Adrenal gland (tissue), 5 donors: ENCODE results near the gene SPEG.

ENCODE experiments used
- POLR2A ChIP-seq, 2 donors: fragments of 450-650 bp; IDR thresholded peaks; one replicate each; pipeline ENCODE4 v1.6.1; 2017; ENCODE audit warnings: antibody characterized with exemption in 2 of 2, mild to moderate bottlenecking in 2 of 2, moderate library complexity in 1 of 2
- TF ChIP-seq, protein P1 (sequence below), 6 experiments: fragments of 450-650 bp in 4 of 6; fragments of 200-600 bp in 2 of 6; sonication (generic) in 1 of 6; IDR thresholded peaks; 1 replicate in 5 of 6; 2 replicates in 1 of 6; pipeline versions ENCODE4 v1.5.1 to v1.8.0; 2016 to 2021; ENCODE audit warnings: antibody characterized with exemption in 6 of 6, mild to moderate bottlenecking in 2 of 6, moderate library complexity in 1 of 6
- donor health status: DM: no; HTN: no; CAD: no.

DNA sequence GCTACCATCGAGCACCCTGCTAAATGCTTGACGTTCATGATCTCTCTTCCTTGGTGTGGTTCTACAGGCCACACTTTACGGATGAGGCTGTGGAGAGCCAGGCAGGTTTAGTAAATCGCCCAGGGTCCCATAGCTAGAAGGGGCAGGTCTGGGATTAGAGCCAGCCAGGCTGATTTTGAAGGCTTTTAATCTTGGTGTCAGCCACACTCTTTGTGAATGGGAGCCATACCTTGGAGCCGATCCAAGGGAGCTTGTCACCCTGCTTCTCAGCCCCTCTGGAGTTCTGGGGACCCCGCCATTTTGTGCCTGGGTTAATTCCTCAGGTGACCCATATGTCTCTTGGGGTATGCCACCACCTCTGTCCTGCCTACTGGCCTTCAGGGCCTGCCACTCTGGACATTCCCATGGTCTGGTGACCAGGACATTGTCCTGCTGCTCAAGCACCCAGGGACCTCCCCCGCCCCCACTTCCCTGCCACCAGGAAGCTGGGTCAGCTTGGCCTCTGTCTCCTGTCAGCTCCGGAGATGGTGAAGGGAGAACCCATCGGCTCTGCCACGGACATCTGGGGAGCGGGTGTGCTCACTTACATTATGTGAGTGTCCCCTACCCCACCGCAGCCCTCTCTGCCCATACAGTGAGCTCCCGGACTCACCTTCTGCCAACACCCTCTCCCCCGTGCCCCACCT lies 56.8 kb downstream of the SPEG start:
- TF ChIP-seq, protein P1, sequence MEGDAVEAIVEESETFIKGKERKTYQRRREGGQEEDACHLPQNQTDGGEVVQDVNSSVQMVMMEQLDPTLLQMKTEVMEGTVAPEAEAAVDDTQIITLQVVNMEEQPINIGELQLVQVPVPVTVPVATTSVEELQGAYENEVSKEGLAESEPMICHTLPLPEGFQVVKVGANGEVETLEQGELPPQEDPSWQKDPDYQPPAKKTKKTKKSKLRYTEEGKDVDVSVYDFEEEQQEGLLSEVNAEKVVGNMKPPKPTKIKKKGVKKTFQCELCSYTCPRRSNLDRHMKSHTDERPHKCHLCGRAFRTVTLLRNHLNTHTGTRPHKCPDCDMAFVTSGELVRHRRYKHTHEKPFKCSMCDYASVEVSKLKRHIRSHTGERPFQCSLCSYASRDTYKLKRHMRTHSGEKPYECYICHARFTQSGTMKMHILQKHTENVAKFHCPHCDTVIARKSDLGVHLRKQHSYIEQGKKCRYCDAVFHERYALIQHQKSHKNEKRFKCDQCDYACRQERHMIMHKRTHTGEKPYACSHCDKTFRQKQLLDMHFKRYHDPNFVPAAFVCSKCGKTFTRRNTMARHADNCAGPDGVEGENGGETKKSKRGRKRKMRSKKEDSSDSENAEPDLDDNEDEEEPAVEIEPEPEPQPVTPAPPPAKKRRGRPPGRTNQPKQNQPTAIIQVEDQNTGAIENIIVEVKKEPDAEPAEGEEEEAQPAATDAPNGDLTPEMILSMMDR (IDR thresholded peaks at IDR 0.05): no peak
- TF ChIP-seq POLR2A (IDR thresholded peaks at IDR 0.05): no peak
